ENCODE results near the gene TOX3.

TOX3 gene

DNA sequence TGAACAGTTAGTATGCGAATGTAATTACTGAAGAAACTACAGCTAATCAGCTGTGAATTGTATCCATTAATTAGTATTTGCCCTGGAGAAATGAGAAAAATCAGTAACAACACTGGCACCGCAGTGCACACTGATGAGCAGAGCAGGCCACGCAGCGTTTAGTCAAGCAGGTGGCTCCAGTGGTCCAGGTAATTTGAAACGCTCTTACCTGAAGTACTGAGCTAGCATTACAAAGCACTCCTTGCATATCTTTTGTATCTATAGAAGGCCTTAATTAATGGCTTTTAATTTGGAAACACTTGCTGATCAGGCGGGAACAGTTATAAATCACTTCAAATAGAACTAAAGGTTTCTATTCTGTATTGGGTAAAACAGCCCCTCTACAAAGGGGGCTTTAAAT lies 76.4 kb downstream of the TOX3 start:
- Histone ChIP-seq H3K36me3 (ENCODE audit: insufficient read depth, low read length) (no peaks in the 10 kb centered on the region), H3K4me1 (ENCODE audit: insufficient read depth, low read length, severe bottlenecking) (no peaks in the 10 kb centered on the region), H3K27ac (ENCODE audit: low read depth, low read length, poor library complexity, severe bottlenecking) (no peak overlapping the region), H3K9me2 (ENCODE audit: low read depth, low read length) (no peaks in the 10 kb centered on the region), H4K20me1 (ENCODE audit: insufficient read depth, low read length) (no peaks in the 10 kb centered on the region), H3K4me3 (ENCODE audit: low read depth, low read length, poor library complexity, severe bottlenecking) (no peak overlapping the region), H3K27me3 (ENCODE audit: insufficient read depth, low read length) (no peaks in the 10 kb centered on the region), H3F3A (ENCODE audit: insufficient read depth, low read length) (no peaks in the 10 kb centered on the region), H3K9me3 (ENCODE audit: low read length) (no peaks in the 10 kb centered on the region), H3K79me2 (ENCODE audit: insufficient read depth, low read length) (no peaks in the 10 kb centered on the region), H3K9ac (ENCODE audit: low read length) (no peak overlapping the region), H3K4me2 (ENCODE audit: low read length) (no peak overlapping the region), H2AFZ (ENCODE audit: low read length) (no peak overlapping the region)
- TF ChIP-seq CTCF (IDR thresholded peaks at IDR 0.05; ENCODE audit: low read length) (no peak), EZH2 (IDR thresholded peaks at IDR 0.05; ENCODE audit: borderline replicate concordance, low read length) (no peak)

DNA sequence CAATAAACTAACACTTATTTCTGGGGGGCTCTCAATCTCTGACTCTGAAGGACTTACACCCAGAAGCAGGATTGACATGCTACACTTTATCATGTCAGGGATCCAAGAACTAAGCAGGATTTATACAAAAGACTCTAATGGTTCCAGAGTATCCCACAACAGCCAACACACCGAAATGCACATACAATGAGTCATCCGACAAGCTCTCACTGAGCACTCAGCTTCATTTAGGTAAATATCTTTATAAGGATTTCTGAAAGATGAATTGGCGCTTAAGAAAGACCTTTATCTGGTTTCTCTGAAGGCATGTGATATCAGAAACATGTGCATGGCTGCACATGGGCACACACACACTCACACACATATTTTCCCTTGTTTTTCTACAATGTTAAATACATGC lies 77.2 kb downstream of the TOX3 start:
- Histone ChIP-seq H4K20me1 (ENCODE audit: insufficient read depth, low read length) (no peaks in the 10 kb centered on the region), H3K27me3 (ENCODE audit: insufficient read depth, low read length) (no peaks in the 10 kb centered on the region), H3K79me2 (ENCODE audit: insufficient read depth, low read length) (no peaks in the 10 kb centered on the region), H3K4me2 (ENCODE audit: low read length) (no peak overlapping the region), H2AFZ (ENCODE audit: low read length) (no peak overlapping the region), H3K4me1 (ENCODE audit: insufficient read depth, low read length, severe bottlenecking) (no peaks in the 10 kb centered on the region), H3F3A (ENCODE audit: insufficient read depth, low read length) (no peaks in the 10 kb centered on the region), H3K4me3 (ENCODE audit: low read depth, low read length, poor library complexity, severe bottlenecking) (no peak overlapping the region), H3K9me2 (ENCODE audit: low read depth, low read length) (no peaks in the 10 kb centered on the region), H3K36me3 (ENCODE audit: insufficient read depth, low read length) (no peaks in the 10 kb centered on the region), H3K27ac (ENCODE audit: low read depth, low read length, poor library complexity, severe bottlenecking) (no peak overlapping the region), H3K9me3 (ENCODE audit: low read length) (no peaks in the 10 kb centered on the region), H3K9ac (ENCODE audit: low read length) (no peak overlapping the region)
- TF ChIP-seq EZH2 (IDR thresholded peaks at IDR 0.05; ENCODE audit: borderline replicate concordance, low read length) (no peak), CTCF (IDR thresholded peaks at IDR 0.05; ENCODE audit: low read length) (no peak)

DNA sequence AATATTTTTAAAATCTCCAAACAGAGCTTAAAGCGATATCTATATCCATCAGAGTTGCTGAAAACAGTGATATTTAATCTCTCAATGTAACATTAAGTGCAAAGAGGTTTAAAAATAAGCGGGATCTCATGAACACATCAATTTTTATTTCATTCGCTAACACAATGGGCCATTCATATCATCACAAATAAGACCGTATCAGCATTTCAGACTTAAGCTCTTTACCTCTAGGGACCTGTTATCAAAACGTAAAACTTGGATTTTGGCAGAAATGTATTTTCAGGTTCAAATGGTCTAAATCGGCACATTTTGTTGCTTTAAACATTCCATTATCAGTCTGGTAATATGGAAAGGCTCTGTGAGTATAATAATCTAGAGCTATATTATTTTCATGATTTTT lies 77.9 kb downstream of the TOX3 start:
- H3K79me2 ChIP-seq (ENCODE audit: insufficient read depth, low read length): no peaks in the 10 kb centered on the region
- no peaks in the 10 kb centered on the region for H3F3A ChIP-seq (ENCODE audit: insufficient read depth, low read length)
- no peaks in the 10 kb centered on the region for H3K4me1 ChIP-seq (ENCODE audit: insufficient read depth, low read length, severe bottlenecking)
- H2AFZ ChIP-seq (ENCODE audit: low read length): no peak overlapping the region
- TF ChIP-seq CTCF (IDR thresholded peaks at IDR 0.05; ENCODE audit: low read length) (no peak), EZH2 (IDR thresholded peaks at IDR 0.05; ENCODE audit: borderline replicate concordance, low read length) (no peak)
- H3K36me3 ChIP-seq (ENCODE audit: insufficient read depth, low read length): no peaks in the 10 kb centered on the region
- no peaks in the 10 kb centered on the region for H3K9me2 ChIP-seq (ENCODE audit: low read depth, low read length)
- no peaks in the 10 kb centered on the region for H4K20me1 ChIP-seq (ENCODE audit: insufficient read depth, low read length)
- H3K27ac ChIP-seq (ENCODE audit: low read depth, low read length, poor library complexity, severe bottlenecking): no peak overlapping the region
- H3K9ac ChIP-seq (ENCODE audit: low read length): no peak overlapping the region
- no peaks in the 10 kb centered on the region for H3K9me3 ChIP-seq (ENCODE audit: low read length)
- no peak overlapping the region for H3K4me2 ChIP-seq (ENCODE audit: low read length)
- no peak overlapping the region for H3K4me3 ChIP-seq (ENCODE audit: low read depth, low read length, poor library complexity, severe bottlenecking)
- H3K27me3 ChIP-seq (ENCODE audit: insufficient read depth, low read length): no peaks in the 10 kb centered on the region

All from OCI-LY1 (cell line).